ENCODE data around the gene KRTAP12-3. TPM values are rescaled to one million over a fixed set of nuclear protein-coding genes. Genes with fewer than 3 reads are reported as not detected.

KRTAP12-3 gene
- total and polyA plus RNA-seq, 2 donors (not counting 1 experiment from before 2014, with no cell fraction given) = not detected

- POLR2A ChIA-PET = no interaction called here
- H3K27ac Mint-ChIP-seq = no peak overlapping the region
These were observed 9.9 kb downstream of the KRTAP12-3 start for GRCh38 chr21:44667612-44668011.

More at GRCh38 chr21:44667612-44668011, 9.9 kb downstream of the KRTAP12-3 start:
- Histone ChIP-seq H3K79me2 (ENCODE audit: control insufficient read depth, insufficient read depth, low read length) (no peaks in the 10 kb centered on the region), H3K4me2 (replicated peaks; ENCODE audit: low read depth, low read length, poor library complexity, severe bottlenecking) (no peak overlapping the region), H3K4me3 (ENCODE audit: control extremely low read depth in 1 of 5, extremely low read depth in 1 of 5, insufficient read depth in 1 of 5, low read depth in 2 of 5, low read length in 4 of 5) (no peak overlapping the region), H3K4me1 (ENCODE audit: control insufficient read depth in 2 of 2, insufficient read depth in 2 of 2, low read length in 2 of 2) (no peaks in the 10 kb centered on the region), H4K20me1 (ENCODE audit: control insufficient read depth, insufficient read depth, low read length, poor library complexity, severe bottlenecking) (no peaks in the 10 kb centered on the region), H3K9ac (ENCODE audit: low read length) (no peak overlapping the region), H3K9me3 (ENCODE audit: control extremely low read depth in 1 of 3, control insufficient read depth in 2 of 3, insufficient read depth in 1 of 3, low read length in 2 of 3) (peaks cover 0 to 34% (median 13%) of the 10 kb centered on the region in 3 donors), H3K36me3 (replicated peaks in 1 of 2; ENCODE audit: control extremely low read depth in 1 of 2, control insufficient read depth in 1 of 2, extremely low read depth in 1 of 2, insufficient read depth in 2 of 2, low read length in 1 of 2) (no peaks in the 10 kb centered on the region), H3K27ac (ENCODE audit: low read length in 2 of 2) (no peak overlapping the region), H3K27me3 (replicated peaks in 1 of 4; ENCODE audit: control extremely low read depth in 1 of 4, control insufficient read depth in 3 of 4, insufficient read depth in 4 of 4, low read length in 3 of 4) (peaks cover 0 to 19% (median 0%) of the 10 kb centered on the region in 4 experiments), H2AFZ (ENCODE audit: insufficient read depth, low read depth, low read length, poor library complexity, severe bottlenecking) (no peak overlapping the region)
- Mint-ChIP-seq H3K27me3 (peaks cover 31% of the 10 kb centered on the region), H3K9me3 (ENCODE audit: insufficient read depth) (peaks cover 8% of the 10 kb centered on the region), H3K4me3 (no peak overlapping the region), H3K4me1 (no peaks in the 10 kb centered on the region)
- intact Hi-C loops (cut with micrococcal nuclease) = no loop called here
- no CpG with 5 or more reads among the region's 1 CpG for WGBS (ENCODE audit: insufficient coverage)
- ATAC-seq (ENCODE audit: low read depth) (no peak), DNase-seq (no peak)
- CTCF ChIA-PET = no interaction called here
- TF ChIP-seq EZH2 (IDR thresholded peaks at IDR 0.05; ENCODE audit: borderline replicate concordance, insufficient read depth, low read depth, low read length, poor library complexity, severe bottlenecking) (no peak), CTCF (IDR thresholded peaks at IDR 0.05) (no peak)
